Bronchus fibroblast of lung (primary cell): ENCODE measurements around the gene HTR2C. TPM values are rescaled to one million over a fixed set of nuclear protein-coding genes. Genes with fewer than 3 reads are reported as not detected.

Source experiments
- total RNA-seq: library from RNA; depleted of rRNA; stranded (reverse); fragments of >200 nt; gene quantifications from 2 replicates; pipeline ENCODE4 v1.2.3, GENCODE V29; 2015

Gene HTR2C
- total RNA-seq = not detected in 2 replicates

DNA sequence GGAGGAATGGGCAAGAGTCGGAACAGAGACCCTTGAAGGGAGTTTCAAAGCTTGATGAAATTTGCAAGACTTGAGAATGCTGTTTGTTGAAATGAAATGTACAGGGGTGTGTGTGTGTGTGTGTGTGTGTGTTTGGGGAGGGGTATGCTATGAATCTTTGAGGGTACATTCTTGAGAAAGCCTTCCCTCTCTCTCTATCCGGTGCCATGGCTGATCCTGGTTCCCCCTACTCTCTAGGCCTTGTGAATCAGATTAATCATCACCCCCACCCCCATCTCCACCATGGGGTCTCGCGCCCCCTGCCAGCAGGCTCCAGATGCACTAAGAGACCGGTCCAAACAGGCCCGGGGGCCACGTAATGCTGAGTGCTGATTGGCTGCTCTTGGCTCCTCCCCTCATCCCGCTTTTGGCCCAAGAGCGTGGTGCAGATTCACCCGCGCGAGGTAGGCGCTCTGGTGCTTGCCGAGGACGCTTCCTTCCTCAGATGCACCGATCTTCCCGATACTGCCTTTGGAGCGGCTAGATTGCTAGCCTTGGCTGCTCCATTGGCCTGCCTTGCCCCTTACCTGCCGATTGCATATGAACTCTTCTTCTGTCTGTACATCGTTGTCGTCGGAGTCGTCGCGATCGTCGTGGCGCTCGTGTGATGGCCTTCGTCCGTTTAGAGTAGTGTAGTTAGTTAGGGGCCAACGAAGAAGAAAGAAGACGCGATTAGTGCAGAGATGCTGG is at the start of gene HTR2C:
TSS of gene HTR2C (plus strand) at position 441 of the 729 bp plus-strand sequence. CDS start 142,851 bp downstream, outside the sequence.

